ENCODE data around the gene LRMDA.

LRMDA gene

DNA sequence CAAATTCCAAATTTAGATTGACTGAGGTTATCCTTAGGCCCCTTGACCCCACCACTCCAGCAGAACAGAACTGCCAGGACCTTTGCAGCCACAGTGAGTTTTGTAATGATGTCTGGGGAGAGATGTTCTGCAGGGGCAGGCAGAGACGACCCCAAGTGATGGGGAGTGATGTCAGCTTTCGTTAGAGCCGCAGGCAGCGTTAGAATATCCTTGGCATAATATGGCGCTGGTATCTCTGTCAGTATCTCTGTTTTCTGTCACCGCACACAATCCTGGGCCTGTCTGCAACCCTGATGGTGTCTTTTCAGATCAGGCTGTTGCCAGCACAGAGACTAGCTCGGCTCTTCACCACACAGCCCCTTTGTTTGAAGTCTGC is 1122.6 kb downstream of the LRMDA start (continued):
- TF ChIP-seq ZNF692 (tag by site-specific recombination; IDR thresholded peaks at IDR 0.05) (no peak), ZNF561 (tag by site-specific recombination; IDR thresholded peaks at IDR 0.05; ENCODE audit: borderline replicate concordance) (no peak), ZNF133 (tag by site-specific recombination; IDR thresholded peaks at IDR 0.05) (no peak), ZNF292 (tag by site-specific recombination; IDR thresholded peaks at IDR 0.05; ENCODE audit: borderline replicate concordance, low read depth) (no peak), BCL11A (tag by site-specific recombination; IDR thresholded peaks at IDR 0.05; ENCODE audit: low read depth) (no peak), ZNF449 (tag by site-specific recombination; IDR thresholded peaks at IDR 0.05) (no peak)

GRCh38 chr10:76554478-76554877 is 1123.1 kb downstream of the LRMDA start:
- Histone ChIP-seq H3K9me3 (ENCODE audit: control insufficient read depth, insufficient read depth, low read depth, low read length) (no peaks in the 10 kb centered on the region), H3K4me1 (ENCODE audit: control insufficient read depth, insufficient read depth, low read length) (peaks cover 6% of the 10 kb centered on the region), H3K4me3 (ENCODE audit: low read depth, low read length) (no peak overlapping the region), H3K36me3 (ENCODE audit: control insufficient read depth in 2 of 2, insufficient read depth in 1 of 2, low read length in 2 of 2) (no peaks in the 10 kb centered on the region), H3K27ac (ENCODE audit: extremely low read depth, low read depth, low read length) (no peak overlapping the region)
- TF ChIP-seq ZNF354C (tag by site-specific recombination; IDR thresholded peaks at IDR 0.05; ENCODE audit: borderline replicate concordance, low read depth) (no peak), ZNF549 (tag by site-specific recombination; IDR thresholded peaks at IDR 0.05) (no peak), ZNF184 (tag by site-specific recombination; IDR thresholded peaks at IDR 0.05) (no peak), ZBTB20 (tag by site-specific recombination; IDR thresholded peaks at IDR 0.05) (no peak), ZNF610 (tag by site-specific recombination; IDR thresholded peaks at IDR 0.05; ENCODE audit: borderline replicate concordance) (no peak), ZNF791 (tag by site-specific recombination; IDR thresholded peaks at IDR 0.05) (no peak), ZNF544 (tag by site-specific recombination; IDR thresholded peaks at IDR 0.05) (no peak), ZNF391 (tag by site-specific recombination; IDR thresholded peaks at IDR 0.05; ENCODE audit: borderline replicate concordance, low read depth) (no peak), OVOL3 (tag by site-specific recombination; IDR thresholded peaks at IDR 0.05) (no peak), ZNF350 (tag by site-specific recombination; IDR thresholded peaks at IDR 0.05) (no peak), ZNF423 (tag by site-specific recombination; IDR thresholded peaks at IDR 0.05) (no peak), ZNF571 (tag by site-specific recombination; IDR thresholded peaks at IDR 0.05) (no peak), ZNF169 (tag by site-specific recombination; IDR thresholded peaks at IDR 0.05) (no peak), MZF1 (tag by site-specific recombination; IDR thresholded peaks at IDR 0.05; ENCODE audit: borderline replicate concordance) (no peak), ZNF416 (tag by site-specific recombination; IDR thresholded peaks at IDR 0.05) (no peak), SP7 (tag by site-specific recombination; IDR thresholded peaks at IDR 0.05) (no peak), ZXDB (tag by site-specific recombination; IDR thresholded peaks at IDR 0.05) (no peak), ZNF121 (tag by site-specific recombination; IDR thresholded peaks at IDR 0.05) (no peak)
- TF ChIP-seq, protein P1, sequence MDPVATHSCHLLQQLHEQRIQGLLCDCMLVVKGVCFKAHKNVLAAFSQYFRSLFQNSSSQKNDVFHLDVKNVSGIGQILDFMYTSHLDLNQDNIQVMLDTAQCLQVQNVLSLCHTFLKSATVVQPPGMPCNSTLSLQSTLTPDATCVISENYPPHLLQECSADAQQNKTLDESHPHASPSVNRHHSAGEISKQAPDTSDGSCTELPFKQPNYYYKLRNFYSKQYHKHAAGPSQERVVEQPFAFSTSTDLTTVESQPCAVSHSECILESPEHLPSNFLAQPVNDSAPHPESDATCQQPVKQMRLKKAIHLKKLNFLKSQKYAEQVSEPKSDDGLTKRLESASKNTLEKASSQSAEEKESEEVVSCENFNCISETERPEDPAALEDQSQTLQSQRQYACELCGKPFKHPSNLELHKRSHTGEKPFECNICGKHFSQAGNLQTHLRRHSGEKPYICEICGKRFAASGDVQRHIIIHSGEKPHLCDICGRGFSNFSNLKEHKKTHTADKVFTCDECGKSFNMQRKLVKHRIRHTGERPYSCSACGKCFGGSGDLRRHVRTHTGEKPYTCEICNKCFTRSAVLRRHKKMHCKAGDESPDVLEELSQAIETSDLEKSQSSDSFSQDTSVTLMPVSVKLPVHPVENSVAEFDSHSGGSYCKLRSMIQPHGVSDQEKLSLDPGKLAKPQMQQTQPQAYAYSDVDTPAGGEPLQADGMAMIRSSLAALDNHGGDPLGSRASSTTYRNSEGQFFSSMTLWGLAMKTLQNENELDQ (tag by site-specific recombination; IDR thresholded peaks at IDR 0.05; ENCODE audit: low read depth), result no peak
- CTCF ChIA-PET, result no interaction called here
- POLR2A ChIA-PET, result no interaction called here
